ENCODE data around the gene CYP2R1.

DNA sequence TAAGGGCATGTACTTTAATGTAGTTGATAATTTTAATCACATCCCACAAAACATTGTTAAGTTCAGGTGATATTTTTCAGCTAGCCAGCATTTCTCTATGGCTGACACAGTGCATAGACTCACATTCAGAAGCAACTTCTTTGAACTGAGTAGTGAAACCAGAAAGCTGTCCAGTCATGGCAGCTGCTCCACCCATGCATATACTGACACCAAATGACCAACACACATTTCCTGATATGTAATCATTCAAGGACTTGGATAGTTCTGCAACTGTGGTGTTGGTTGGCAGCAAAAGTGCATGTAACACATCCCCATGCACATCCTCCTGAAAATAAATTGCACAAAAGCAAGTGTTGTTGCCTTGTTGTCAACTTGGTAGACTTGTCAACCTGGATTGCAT lies 40.4 kb upstream of the CYP2R1 start:
- TF ChIP-seq, protein P1, sequence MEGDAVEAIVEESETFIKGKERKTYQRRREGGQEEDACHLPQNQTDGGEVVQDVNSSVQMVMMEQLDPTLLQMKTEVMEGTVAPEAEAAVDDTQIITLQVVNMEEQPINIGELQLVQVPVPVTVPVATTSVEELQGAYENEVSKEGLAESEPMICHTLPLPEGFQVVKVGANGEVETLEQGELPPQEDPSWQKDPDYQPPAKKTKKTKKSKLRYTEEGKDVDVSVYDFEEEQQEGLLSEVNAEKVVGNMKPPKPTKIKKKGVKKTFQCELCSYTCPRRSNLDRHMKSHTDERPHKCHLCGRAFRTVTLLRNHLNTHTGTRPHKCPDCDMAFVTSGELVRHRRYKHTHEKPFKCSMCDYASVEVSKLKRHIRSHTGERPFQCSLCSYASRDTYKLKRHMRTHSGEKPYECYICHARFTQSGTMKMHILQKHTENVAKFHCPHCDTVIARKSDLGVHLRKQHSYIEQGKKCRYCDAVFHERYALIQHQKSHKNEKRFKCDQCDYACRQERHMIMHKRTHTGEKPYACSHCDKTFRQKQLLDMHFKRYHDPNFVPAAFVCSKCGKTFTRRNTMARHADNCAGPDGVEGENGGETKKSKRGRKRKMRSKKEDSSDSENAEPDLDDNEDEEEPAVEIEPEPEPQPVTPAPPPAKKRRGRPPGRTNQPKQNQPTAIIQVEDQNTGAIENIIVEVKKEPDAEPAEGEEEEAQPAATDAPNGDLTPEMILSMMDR (conservative IDR thresholded peaks at IDR 0.05; ENCODE audit: low read depth in 2 of 2): no peak
- TF ChIP-seq POLR2AphosphoS5 (IDR thresholded peaks at IDR 0.05; ENCODE audit: low read depth) (no peak), EZH2phosphoT487 (IDR thresholded peaks at IDR 0.05; ENCODE audit: unreplicated experiment) (no peak), EZH2 (IDR thresholded peaks at IDR 0.05; ENCODE audit: low read depth, unreplicated experiment) (no peak), ZNF114 (CRISPR knock-in tag; IDR thresholded peaks at IDR 0.05) (no peak), ZNF331 (CRISPR knock-in tag; IDR thresholded peaks at IDR 0.05; ENCODE audit: low read depth) (no peak), JUNB (IDR thresholded peaks at IDR 0.05; ENCODE audit: unreplicated experiment) (no peak), NANOG (IDR thresholded peaks at IDR 0.05; ENCODE audit: borderline replicate concordance) (no peak), STAT1 (IDR thresholded peaks at IDR 0.05; ENCODE audit: unreplicated experiment) (no peak), CREB1 (CRISPR knock-in tag; IDR thresholded peaks at IDR 0.05; ENCODE audit: low read depth) (no peak)
- TF ChIP-seq, protein P2, sequence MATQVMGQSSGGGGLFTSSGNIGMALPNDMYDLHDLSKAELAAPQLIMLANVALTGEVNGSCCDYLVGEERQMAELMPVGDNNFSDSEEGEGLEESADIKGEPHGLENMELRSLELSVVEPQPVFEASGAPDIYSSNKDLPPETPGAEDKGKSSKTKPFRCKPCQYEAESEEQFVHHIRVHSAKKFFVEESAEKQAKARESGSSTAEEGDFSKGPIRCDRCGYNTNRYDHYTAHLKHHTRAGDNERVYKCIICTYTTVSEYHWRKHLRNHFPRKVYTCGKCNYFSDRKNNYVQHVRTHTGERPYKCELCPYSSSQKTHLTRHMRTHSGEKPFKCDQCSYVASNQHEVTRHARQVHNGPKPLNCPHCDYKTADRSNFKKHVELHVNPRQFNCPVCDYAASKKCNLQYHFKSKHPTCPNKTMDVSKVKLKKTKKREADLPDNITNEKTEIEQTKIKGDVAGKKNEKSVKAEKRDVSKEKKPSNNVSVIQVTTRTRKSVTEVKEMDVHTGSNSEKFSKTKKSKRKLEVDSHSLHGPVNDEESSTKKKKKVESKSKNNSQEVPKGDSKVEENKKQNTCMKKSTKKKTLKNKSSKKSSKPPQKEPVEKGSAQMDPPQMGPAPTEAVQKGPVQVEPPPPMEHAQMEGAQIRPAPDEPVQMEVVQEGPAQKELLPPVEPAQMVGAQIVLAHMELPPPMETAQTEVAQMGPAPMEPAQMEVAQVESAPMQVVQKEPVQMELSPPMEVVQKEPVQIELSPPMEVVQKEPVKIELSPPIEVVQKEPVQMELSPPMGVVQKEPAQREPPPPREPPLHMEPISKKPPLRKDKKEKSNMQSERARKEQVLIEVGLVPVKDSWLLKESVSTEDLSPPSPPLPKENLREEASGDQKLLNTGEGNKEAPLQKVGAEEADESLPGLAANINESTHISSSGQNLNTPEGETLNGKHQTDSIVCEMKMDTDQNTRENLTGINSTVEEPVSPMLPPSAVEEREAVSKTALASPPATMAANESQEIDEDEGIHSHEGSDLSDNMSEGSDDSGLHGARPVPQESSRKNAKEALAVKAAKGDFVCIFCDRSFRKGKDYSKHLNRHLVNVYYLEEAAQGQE (IDR thresholded peaks at IDR 0.05; ENCODE audit: unreplicated experiment): no peak
